Neural cell (in vitro differentiated cells): Measurements from ENCODE around the gene DOK4. TPM values are rescaled to one million over a fixed set of nuclear protein-coding genes. Genes with fewer than 3 reads are reported as not detected.

Experiments used
- H2AFZ ChIP-seq: fragments of 200-600, 300-800 bp; sonication (generic), shearing (Covaris generic); 2 replicates; pipeline ENCODE4 v1.6.0; 2014; ENCODE audit warnings: low read depth, mild to moderate bottlenecking, antibody characterized with exemption, low read length, moderate library complexity
- H3F3A ChIP-seq: fragments of 200-600 bp; shearing (Covaris generic); 2 replicates; pipeline ENCODE4 v1.6.1; 2016; ENCODE audit warnings: mild to moderate bottlenecking, moderate library complexity, mixed read lengths, antibody characterized with exemption, low read length; ENCODE audit not compliant: insufficient read depth, poor library complexity, severe bottlenecking
- H3K27ac ChIP-seq: fragments of 200-600, 300-800 bp; sonication (generic), shearing (Covaris generic); 2 replicates; pipeline ENCODE4 v1.5.1; 2014; ENCODE audit warnings: mild to moderate bottlenecking, low read length, moderate library complexity
- H3K27me3 ChIP-seq: fragments of 300-800, 200-600 bp; sonication (generic), shearing (Covaris generic); 2 replicates; pipeline ENCODE4 v1.6.0; 2014; ENCODE audit warnings: mild to moderate bottlenecking, low read depth, low read length, moderate library complexity; ENCODE audit not compliant: insufficient read depth
- H3K36me3 ChIP-seq: fragments of 300-800, 200-600 bp; sonication (generic), shearing (Covaris generic); 2 replicates; pipeline ENCODE4 v1.5.1; 2014; ENCODE audit warnings: mild to moderate bottlenecking, antibody characterized with exemption, low read length, moderate library complexity; ENCODE audit not compliant: insufficient read depth
- H3K4me2 ChIP-seq: fragments of 300-800, 200-600 bp; sonication (generic), shearing (Covaris generic); 2 replicates; pipeline ENCODE4 v1.6.0; 2014; ENCODE audit warnings: mild to moderate bottlenecking, low read length
- H3K4me3 ChIP-seq: fragments of 300-800, 200-600 bp; sonication (generic), shearing (Covaris generic); 2 replicates; pipeline ENCODE4 v1.5.1; 2014; ENCODE audit warnings: mild to moderate bottlenecking, low read length, moderate library complexity
- H3K79me2 ChIP-seq: fragments of 200-600 bp; shearing (Covaris generic); replicated peaks from 2 replicates; pipeline ENCODE4 v1.6.0; 2014; ENCODE audit warnings: mild to moderate bottlenecking, low read length, moderate library complexity; ENCODE audit not compliant: insufficient read depth
- H3K9ac ChIP-seq: fragments of 300-800, 200-600 bp; sonication (generic), shearing (Covaris generic); 2 replicates; pipeline ENCODE4 v1.6.1; 2016; ENCODE audit warnings: mild to moderate bottlenecking, low read length, mixed read lengths
- H3K9me2 ChIP-seq: fragments of 200-600 bp; shearing (Covaris generic); 2 replicates; pipeline ENCODE4 v1.6.1; 2016; ENCODE audit warnings: mild to moderate bottlenecking, low read length, mixed read lengths; ENCODE audit not compliant: insufficient read depth
- H3K9me3 ChIP-seq: fragments of 200-600, 300-800 bp; sonication (generic), shearing (Covaris generic); 2 replicates; pipeline ENCODE4 v1.6.1; 2016; ENCODE audit warnings: mild to moderate bottlenecking, mixed run types, low read length, moderate library complexity, mixed read lengths
- H4K20me1 ChIP-seq: fragments of 200-600 bp; shearing (Covaris generic); 2 replicates; pipeline ENCODE4 v1.6.1; 2016; ENCODE audit warnings: mild to moderate bottlenecking, mixed run types; ENCODE audit not compliant: insufficient read depth
- CTCF ChIP-seq: fragments of 450-650 bp; IDR thresholded peaks from 2 replicates; pipeline ENCODE4 v1.5.1; 2014; ENCODE audit warnings: antibody characterized with exemption, mild to moderate bottlenecking, moderate library complexity; ENCODE audit not compliant: poor library complexity, severe bottlenecking
- EP300 ChIP-seq: fragments of 450-650 bp; conservative IDR thresholded peaks from 2 replicates; pipeline ENCODE4 v1.6.1; 2014; ENCODE audit warnings: antibody characterized with exemption, mild to moderate bottlenecking, moderate library complexity; ENCODE audit not compliant: poor library complexity, severe bottlenecking
- EZH2 ChIP-seq: fragments of 200-600, 300-800 bp; shearing (Covaris generic), sonication (generic); IDR thresholded peaks from 2 replicates; pipeline ENCODE4 v1.6.1; 2014; ENCODE audit warnings: antibody characterized with exemption, low read length, borderline replicate concordance, mild to moderate bottlenecking; ENCODE audit not compliant: insufficient read depth, poor library complexity, severe bottlenecking
- MXI1 ChIP-seq: fragments of 450-650 bp; conservative IDR thresholded peaks from 2 replicates; pipeline ENCODE4 v1.6.1; 2014; ENCODE audit warnings: antibody characterized with exemption, mild to moderate bottlenecking; ENCODE audit not compliant: poor library complexity, severe bottlenecking
- POLR2AphosphoS5 ChIP-seq: IDR thresholded peaks from 2 replicates; pipeline ENCODE4 v1.6.1; 2012
- RAD21 ChIP-seq: fragments of 450-650 bp; conservative IDR thresholded peaks from 2 replicates; pipeline ENCODE4 v1.6.1; 2014; ENCODE audit warnings: antibody characterized with exemption, mild to moderate bottlenecking, moderate library complexity
- REST ChIP-seq: IDR thresholded peaks from 2 replicates; pipeline ENCODE4 v1.6.1; 2012; ENCODE audit warnings: borderline replicate concordance
- SMC3 ChIP-seq: fragments of 450-650 bp; conservative IDR thresholded peaks from 2 replicates; pipeline ENCODE4 v1.6.1; 2014; ENCODE audit warnings: antibody characterized with exemption, mild to moderate bottlenecking, moderate library complexity; ENCODE audit not compliant: poor library complexity
- TAF1 ChIP-seq: IDR thresholded peaks from 2 replicates; pipeline ENCODE4 v1.6.1; 2012; ENCODE audit warnings: low read depth
- polyA plus RNA-seq: library from polyadenylated mRNA; depleted of rRNA; stranded (reverse); fragments of >200 nt; gene quantifications from 2 replicates; pipeline ENCODE4 v1.2.3, GENCODE V29; 2014

DOK4 gene
- polyA plus RNA-seq, 1 donor from 2014 or later: 214 TPM

- Histone ChIP-seq H3K9me3 (no peaks in the 10 kb centered on the region), H3K36me3 (no peaks in the 10 kb centered on the region), H3K4me2 (no peak overlapping the region), H3K9ac (no peak overlapping the region), H4K20me1 (no peaks in the 10 kb centered on the region), H3K9me2 (no peaks in the 10 kb centered on the region), H3F3A (no peaks in the 10 kb centered on the region), H3K27ac (no peak overlapping the region), H3K4me3 (no peak overlapping the region), H3K27me3 (no peaks in the 10 kb centered on the region), H2AFZ (no peak overlapping the region), H3K79me2 (peaks cover 15% of the 10 kb centered on the region)
- TF ChIP-seq CTCF (no peak), EZH2 (no peak), POLR2AphosphoS5 (no peak), SMC3 (no peak), MXI1 (no peak), EP300 (no peak)
These were observed 21.8 kb downstream of the DOK4 start for GRCh38 chr16:57464523-57464922.

DNA sequence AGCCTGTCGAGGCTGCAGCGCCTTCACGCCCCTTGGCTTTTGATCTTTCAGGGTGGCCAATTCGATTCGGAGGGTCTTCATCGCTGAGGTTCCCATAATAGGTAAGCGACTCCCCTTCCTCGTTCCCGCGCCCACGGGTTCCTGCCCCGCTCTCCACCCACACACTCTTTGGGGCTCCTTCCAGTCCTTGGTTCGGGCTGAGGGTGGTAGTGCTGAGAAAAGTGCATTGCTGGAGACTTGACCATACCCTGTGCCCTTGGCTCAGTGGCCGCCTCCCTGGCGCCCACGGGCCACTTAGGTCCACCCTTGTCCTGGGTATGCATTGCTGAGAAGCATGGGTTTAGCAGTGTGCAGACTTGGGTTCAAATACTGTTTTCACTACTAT lies 23.3 kb downstream of the DOK4 start:
- Histone ChIP-seq H3K36me3 (no peaks in the 10 kb centered on the region), H3K27me3 (no peaks in the 10 kb centered on the region), H3K9ac (peak overlapping the region; percentile 73), H3K4me2 (peak overlapping the region; percentile 94), H2AFZ (no peak overlapping the region), H3K4me3 (peak overlapping the region; percentile 92), H3K9me3 (no peaks in the 10 kb centered on the region), H3F3A (no peaks in the 10 kb centered on the region), H3K9me2 (no peaks in the 10 kb centered on the region), H3K79me2 (peaks cover 15% of the 10 kb centered on the region), H4K20me1 (no peaks in the 10 kb centered on the region), H3K27ac (peak overlapping the region; percentile 66)
- TF ChIP-seq EP300: no peak
- no peak for TF ChIP-seq RAD21
- TF ChIP-seq CTCF: no peak
- no peak for TF ChIP-seq REST
- no peak for TF ChIP-seq SMC3
- TF ChIP-seq EZH2: no peak
- no peak for TF ChIP-seq MXI1
- TF ChIP-seq POLR2AphosphoS5: no peak
- no peak for TF ChIP-seq TAF1
